GM19351 (cell line): ENCODE results near the gene CRTAP.
"Not testable (repeated sequence)": the region's sequence is repeated elsewhere in the genome, so short reads cannot be mapped to it uniquely, and the experiment has no call there.

ENCODE experiments used
- ATAC-seq: cut with Tn5 transposase; IDR thresholded peaks from one replicate; pipeline ENCODE4 v1.9.1; 2021; ENCODE audit warnings: mild to moderate bottlenecking, moderate library complexity; ENCODE audit not compliant: unreplicated experiment

Gene CRTAP

DNA sequence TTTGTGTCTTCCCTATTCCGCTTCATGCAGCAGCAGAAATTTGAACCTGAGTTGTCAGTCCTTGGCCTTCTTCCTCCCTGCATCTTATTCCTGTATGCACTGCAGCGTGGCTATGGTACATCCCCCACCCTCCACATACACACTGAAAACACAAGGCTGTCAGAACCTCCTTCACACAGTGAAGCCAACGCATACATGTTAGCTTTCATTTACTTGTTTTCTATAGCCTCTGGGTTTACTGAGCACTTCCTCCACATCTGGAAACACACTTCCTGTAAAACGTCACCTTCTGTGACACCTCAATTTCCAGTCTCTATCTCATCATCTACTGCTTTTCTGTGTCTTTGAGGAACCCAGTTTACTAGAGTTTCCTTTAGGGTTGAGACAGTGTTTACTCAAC lies 57.8 kb downstream of the CRTAP start:
- ATAC-seq = no peak

DNA sequence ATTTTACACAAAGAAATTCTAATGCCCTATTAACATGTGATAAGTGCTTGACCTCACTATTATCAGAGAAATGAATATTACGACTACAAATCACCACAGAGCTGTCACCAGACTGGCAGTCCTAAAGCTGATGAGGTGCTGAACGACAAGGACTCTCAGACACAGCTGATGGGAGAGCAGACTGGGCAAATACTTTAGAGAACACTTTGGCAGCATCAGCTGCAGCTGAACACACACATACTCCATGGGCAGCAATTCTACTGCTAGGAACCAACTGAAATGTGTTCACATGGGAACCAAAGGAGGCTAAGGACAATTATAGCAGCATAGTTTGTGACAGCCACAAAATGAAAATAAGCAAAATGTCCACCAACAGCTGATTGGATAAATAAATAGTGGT lies 59.3 kb downstream of the CRTAP start:
- ATAC-seq = no peak

DNA sequence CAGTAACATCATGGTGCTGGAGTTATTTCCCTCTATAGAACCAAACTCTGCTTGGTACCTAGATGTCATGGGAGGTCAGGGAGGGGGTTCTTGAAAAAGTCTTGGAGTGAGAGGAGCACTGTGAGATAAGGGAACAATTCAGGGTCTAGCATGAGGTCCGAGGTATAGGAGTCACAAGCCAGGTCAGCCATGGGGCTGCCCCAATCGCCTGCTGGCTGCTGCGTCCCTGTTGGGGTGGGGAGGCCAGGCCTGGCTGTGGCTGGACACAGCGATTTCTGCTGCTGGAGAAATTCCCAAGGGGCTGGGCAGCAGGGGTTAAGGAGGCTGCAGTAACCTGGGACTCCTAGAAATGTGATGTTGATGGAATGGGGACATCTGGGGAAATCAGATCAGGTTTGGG lies 59.9 kb downstream of the CRTAP start:
- ATAC-seq = no peak

- ATAC-seq = no peak
Observed at GRCh38 chr3:33174095-33174494, 60.3 kb downstream of the CRTAP start.

DNA sequence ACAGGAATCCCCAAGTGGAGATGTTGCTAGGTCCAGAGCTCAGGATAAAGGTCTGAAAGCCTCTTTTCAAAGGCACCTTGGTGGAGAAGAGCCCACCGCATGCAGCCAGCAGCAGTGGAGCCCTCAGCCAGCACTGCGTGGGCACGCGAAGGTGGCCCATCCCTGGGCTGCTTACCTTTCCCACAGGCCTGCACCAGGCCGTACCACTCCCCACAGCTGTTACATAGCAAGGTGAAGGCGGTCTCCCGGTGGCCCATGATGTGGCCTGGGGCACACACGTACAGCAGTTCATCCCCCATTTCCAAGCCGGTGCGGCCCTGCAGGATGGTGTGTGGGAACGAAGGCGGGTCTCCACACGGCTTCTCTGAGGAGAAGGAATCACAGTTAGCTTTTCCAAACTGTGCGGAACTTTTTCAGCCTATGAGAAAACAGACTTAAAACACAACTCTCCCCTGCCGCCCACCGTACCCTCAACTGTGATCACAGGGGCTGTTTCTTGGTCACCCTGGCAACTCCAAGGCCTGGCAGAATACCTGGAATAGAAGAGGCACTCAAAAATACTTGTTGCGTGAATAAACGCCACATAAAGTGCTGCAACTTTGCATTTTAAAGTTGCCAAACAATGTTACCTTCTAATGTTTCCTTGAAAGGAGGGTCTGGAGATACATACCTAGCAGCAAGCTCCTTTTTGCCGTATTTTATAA lies 61.0 kb downstream of the CRTAP start:
- ATAC-seq = no peak

GRCh38 chr3:33179132-33179531 lies 65.3 kb downstream of the CRTAP start:
- ATAC-seq = no peak

- no peak for ATAC-seq
Observed at GRCh38 chr3:33181229-33181628, 67.4 kb downstream of the CRTAP start.

DNA sequence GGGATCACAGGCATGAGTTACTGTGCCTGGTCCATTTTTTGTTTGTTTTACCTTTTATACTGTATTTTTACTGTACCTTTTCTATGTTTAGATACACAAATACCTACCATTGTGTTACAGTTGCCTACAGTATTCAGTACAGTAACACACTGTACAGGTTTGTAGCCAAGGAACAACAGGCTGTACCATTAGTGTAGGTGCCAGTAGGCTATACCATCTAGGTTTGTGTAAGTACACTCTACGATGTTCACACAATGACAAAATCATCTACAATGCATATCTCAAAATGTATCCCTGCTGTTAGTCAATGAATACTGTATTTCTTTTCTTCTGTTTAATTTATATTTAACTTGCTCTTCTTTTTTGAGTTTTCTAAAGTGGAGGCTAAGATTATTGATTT lies 67.8 kb downstream of the CRTAP start:
- not testable (repeated sequence) for ATAC-seq

DNA sequence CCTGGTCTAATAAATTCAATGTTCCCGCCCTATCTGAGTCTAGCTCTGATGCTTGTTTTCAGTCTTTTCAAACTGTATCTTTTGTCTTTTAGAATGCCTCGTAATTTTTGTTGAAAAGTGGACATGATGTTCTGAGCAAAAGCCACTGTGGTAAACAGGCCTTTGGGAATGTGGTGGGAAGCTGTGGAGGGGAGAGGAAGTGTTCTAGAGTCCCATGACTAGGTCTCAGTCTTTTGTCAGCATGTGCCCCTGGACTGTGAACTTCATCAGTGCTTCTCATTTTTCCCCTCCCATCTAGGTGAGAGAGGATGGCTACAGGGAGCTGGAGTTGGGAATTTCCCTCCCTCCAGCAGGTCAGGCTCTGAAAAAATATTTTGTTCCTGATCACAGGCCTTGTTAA lies 71.0 kb downstream of the CRTAP start:
- ATAC-seq = no peak

GRCh38 chr3:33186524-33187367 lies 72.9 kb downstream of the CRTAP start:
- no peak for ATAC-seq

DNA sequence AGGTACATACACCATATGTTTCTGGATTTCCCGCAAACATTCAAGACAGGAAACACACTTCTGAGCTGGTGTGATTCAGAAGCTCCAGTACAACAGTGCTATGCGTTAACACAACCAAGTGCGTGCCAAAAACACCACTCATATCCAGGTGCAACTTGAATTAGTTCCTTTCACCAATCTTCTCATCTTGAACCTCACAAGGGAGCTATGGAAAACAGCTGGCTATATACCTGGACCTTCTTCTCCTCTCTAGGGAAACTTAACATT lies 73.5 kb downstream of the CRTAP start:
- ATAC-seq = no peak

DNA sequence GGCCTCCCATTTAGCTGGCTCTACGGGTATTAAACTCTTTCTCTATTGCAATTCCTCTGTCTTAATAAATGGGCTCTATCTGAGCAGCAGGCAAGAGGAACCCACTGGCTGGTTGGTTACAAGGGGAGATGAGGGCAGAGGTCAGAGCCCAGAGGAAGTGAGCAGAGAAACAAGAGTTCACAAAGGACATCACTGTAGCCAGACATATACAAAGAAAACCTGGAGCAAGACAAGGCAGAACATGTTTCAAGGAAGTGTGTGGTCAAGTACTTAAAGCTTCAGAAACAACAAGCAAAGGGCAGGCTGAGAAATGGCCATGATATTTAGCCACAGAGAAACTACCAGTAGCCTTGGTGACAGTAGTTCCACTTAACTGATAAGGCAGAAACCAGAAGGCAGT lies 80.5 kb downstream of the CRTAP start:
- ATAC-seq = no peak

- ATAC-seq = no peak
Observed at GRCh38 chr3:33196538-33196937, 82.7 kb downstream of the CRTAP start.
